ENCODE results near the gene PGLYRP4.

DNA sequence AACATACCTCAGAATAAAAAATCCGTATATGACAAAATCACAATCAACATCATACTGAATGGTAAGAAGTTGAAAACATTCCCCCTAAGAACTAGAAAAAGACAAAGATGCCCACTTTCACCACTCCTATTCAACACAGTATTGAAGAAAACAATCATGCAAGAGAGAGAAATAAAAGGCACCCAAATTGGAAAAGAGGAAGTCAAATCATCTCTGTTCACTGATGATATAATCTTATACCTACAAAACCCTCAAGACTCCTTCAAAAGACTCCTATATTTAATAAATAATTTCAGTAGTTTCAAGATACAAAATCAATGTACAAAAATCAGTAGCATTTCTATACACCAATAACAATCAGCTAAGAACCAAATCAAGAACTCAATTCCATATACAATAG is 14.7 kb downstream of the PGLYRP4 start:
- TF ChIP-seq, protein P1, sequence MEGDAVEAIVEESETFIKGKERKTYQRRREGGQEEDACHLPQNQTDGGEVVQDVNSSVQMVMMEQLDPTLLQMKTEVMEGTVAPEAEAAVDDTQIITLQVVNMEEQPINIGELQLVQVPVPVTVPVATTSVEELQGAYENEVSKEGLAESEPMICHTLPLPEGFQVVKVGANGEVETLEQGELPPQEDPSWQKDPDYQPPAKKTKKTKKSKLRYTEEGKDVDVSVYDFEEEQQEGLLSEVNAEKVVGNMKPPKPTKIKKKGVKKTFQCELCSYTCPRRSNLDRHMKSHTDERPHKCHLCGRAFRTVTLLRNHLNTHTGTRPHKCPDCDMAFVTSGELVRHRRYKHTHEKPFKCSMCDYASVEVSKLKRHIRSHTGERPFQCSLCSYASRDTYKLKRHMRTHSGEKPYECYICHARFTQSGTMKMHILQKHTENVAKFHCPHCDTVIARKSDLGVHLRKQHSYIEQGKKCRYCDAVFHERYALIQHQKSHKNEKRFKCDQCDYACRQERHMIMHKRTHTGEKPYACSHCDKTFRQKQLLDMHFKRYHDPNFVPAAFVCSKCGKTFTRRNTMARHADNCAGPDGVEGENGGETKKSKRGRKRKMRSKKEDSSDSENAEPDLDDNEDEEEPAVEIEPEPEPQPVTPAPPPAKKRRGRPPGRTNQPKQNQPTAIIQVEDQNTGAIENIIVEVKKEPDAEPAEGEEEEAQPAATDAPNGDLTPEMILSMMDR (conservative IDR thresholded peaks at IDR 0.05): no peak
- no peak for TF ChIP-seq EZH2 (IDR thresholded peaks at IDR 0.05; ENCODE audit: low read depth)

Data from PC-9 (cell line).